ENCODE measurements around the gene BCR.

The BCR gene

GRCh38 chr22:23216461-23217170 lies 36.3 kb downstream of the BCR start:
- H3K4me3 ChIP-seq (ENCODE audit: low read length), result no peak overlapping the region
- H3K27me3 ChIP-seq (ENCODE audit: control insufficient read depth, insufficient read depth, low read length), result no peaks in the 10 kb centered on the region
- H3K9ac ChIP-seq (ENCODE audit: low read length), result no peak overlapping the region
- H3K27ac ChIP-seq (ENCODE audit: low read length), result no peak overlapping the region
- no peaks in the 10 kb centered on the region for H3K36me3 ChIP-seq (ENCODE audit: control insufficient read depth, low read depth, low read length)
- no peaks in the 10 kb centered on the region for H3K9me3 ChIP-seq (ENCODE audit: control insufficient read depth, low read depth, low read length)
- H3K4me1 ChIP-seq (ENCODE audit: control insufficient read depth, low read depth, low read length), result peaks cover 36% of the 10 kb centered on the region

DNA sequence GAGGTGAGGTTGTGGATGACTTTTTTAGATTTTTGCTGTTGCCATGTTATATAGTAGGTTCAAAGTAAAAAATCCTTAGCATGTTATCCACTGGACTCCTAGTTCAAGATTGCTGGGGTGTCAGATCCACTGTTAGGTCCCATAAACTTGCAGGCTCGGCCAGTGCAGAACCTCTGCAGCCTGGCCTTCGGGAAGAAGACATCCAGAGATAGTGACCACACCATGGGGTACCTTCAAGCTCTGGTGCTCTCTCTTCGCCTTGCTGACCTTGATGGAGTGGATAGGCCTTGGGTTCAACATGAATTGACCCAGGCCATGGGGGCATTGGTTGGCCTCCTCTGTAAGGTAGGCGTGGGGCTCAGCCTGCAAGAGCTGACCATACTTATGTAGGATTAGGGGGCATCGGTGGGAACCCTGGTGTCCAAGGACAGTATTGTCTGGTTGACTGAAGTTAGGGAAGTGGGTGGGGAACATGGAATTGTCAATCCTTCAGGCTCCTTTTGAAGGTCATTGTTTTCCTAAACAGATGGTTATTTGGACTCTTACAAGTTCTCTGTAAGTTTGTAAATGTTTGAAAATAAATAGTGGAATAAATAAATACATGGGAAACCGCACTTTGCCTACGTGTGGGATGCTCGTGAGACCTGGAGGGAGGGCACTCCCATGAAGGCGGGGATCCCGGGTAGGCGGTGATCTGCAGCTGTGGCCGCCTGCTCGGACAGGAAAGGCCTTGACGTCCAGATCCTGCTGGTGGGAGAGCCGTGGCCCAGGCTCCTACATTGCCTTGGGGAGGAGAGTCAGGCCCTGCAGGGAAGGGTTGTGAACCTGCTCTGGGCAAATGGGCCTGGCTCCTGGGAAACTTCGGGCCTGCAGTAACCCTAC lies 37.1 kb downstream of the BCR start:
- Histone ChIP-seq H3K9me3 (ENCODE audit: control insufficient read depth, low read depth, low read length) (no peaks in the 10 kb centered on the region), H3K27ac (ENCODE audit: low read length) (no peak overlapping the region), H3K9ac (ENCODE audit: low read length) (no peak overlapping the region), H3K4me3 (ENCODE audit: low read length) (no peak overlapping the region), H3K4me1 (ENCODE audit: control insufficient read depth, low read depth, low read length) (peaks cover 36% of the 10 kb centered on the region), H3K36me3 (ENCODE audit: control insufficient read depth, low read depth, low read length) (no peaks in the 10 kb centered on the region), H3K27me3 (ENCODE audit: control insufficient read depth, insufficient read depth, low read length) (no peaks in the 10 kb centered on the region)

- Histone ChIP-seq H3K27me3 (ENCODE audit: control insufficient read depth, insufficient read depth, low read length) (no peaks in the 10 kb centered on the region), H3K9ac (ENCODE audit: low read length) (no peak overlapping the region), H3K27ac (ENCODE audit: low read length) (no peak overlapping the region), H3K4me3 (ENCODE audit: low read length) (no peak overlapping the region), H3K4me1 (ENCODE audit: control insufficient read depth, low read depth, low read length) (peaks cover 36% of the 10 kb centered on the region), H3K36me3 (ENCODE audit: control insufficient read depth, low read depth, low read length) (no peaks in the 10 kb centered on the region), H3K9me3 (ENCODE audit: control insufficient read depth, low read depth, low read length) (no peaks in the 10 kb centered on the region)
Observed at GRCh38 chr22:23218053-23218866, 38.0 kb downstream of the BCR start.

DNA sequence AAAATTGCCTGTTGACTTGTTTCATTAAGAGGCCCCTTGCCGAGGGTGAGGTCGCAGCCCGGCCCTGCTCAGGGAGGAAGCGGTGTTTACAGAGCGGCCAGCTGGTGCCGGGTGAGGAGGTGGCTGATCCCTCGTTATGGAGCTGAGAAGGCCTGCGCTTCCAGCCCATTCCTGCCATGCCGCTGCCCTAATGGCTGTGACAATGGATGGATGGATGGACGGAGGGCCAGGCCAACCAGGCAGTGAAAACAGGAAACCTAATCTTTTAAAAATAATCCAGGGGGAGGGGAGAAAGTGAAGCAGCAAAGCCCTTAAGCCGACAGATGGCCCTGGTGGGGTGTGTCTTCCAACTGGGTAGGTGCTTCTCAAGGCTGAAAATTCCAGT lies 38.5 kb downstream of the BCR start:
- no peaks in the 10 kb centered on the region for H3K36me3 ChIP-seq (ENCODE audit: control insufficient read depth, low read depth, low read length)
- H3K4me3 ChIP-seq (ENCODE audit: low read length), result no peak overlapping the region
- H3K27me3 ChIP-seq (ENCODE audit: control insufficient read depth, insufficient read depth, low read length), result no peaks in the 10 kb centered on the region
- no peak overlapping the region for H3K9ac ChIP-seq (ENCODE audit: low read length)
- H3K9me3 ChIP-seq (ENCODE audit: control insufficient read depth, low read depth, low read length), result no peaks in the 10 kb centered on the region
- no peak overlapping the region for H3K27ac ChIP-seq (ENCODE audit: low read length)
- peaks cover 36% of the 10 kb centered on the region for H3K4me1 ChIP-seq (ENCODE audit: control insufficient read depth, low read depth, low read length)

DNA sequence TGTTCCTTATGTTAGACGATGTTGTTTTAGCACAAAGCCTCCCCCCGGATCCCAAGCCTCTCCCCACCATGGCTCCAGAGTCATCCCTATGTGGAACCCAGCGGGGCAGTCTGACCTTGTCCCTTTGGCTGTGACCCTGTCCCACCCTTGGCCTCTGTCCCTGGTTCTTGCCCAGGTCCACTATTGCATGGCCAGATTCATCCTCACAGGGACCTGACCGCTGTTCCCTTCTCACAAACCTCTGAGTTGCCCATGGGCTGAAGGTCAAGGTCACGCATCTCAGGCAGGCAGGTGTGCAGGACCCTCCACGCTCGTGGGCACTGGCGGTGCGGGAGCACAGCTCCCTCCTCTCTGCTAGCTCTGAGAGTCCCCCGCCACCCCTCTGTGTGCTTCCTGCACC lies 39.0 kb downstream of the BCR start:
- Histone ChIP-seq H3K4me3 (ENCODE audit: low read length) (no peak overlapping the region), H3K36me3 (ENCODE audit: control insufficient read depth, low read depth, low read length) (no peaks in the 10 kb centered on the region), H3K27me3 (ENCODE audit: control insufficient read depth, insufficient read depth, low read length) (no peaks in the 10 kb centered on the region), H3K9me3 (ENCODE audit: control insufficient read depth, low read depth, low read length) (no peaks in the 10 kb centered on the region), H3K27ac (ENCODE audit: low read length) (no peak overlapping the region), H3K9ac (ENCODE audit: low read length) (no peak overlapping the region), H3K4me1 (ENCODE audit: control insufficient read depth, low read depth, low read length) (peaks cover 36% of the 10 kb centered on the region)

DNA sequence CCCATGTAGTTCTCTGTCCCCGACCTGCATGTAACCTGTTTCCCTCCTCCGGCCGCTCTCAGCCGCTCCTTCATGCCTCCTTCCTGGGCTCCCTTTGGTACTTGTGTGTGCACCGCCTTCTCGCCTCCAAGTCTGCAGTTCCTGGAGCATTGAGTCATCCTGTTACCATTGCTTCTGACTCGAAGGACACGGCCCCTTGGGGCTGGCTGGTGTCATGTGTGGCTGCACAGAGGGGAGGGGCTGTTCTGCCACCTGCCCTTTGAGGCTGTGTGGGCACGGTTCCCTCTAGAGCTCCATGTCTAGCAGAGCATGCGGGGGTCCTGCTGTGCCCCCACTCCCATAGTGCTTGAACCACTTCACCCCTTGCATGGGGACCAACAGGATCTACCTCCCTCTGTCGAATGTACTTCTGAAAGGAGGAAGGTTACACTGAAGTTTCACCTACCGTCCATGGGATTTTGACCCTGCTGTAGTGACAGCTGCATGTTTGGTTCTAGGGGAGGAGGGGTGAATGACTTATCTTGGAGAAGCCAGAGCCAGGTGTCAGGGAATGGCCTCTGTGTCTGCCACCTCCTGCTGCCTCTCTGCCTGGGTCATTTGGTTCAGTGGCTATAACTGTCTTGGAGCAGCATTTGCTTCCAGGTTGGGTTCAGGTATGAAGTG lies 39.6 kb downstream of the BCR start:
- Histone ChIP-seq H3K36me3 (ENCODE audit: control insufficient read depth, low read depth, low read length) (no peaks in the 10 kb centered on the region), H3K27ac (ENCODE audit: low read length) (no peak overlapping the region), H3K4me1 (ENCODE audit: control insufficient read depth, low read depth, low read length) (peaks cover 36% of the 10 kb centered on the region), H3K9me3 (ENCODE audit: control insufficient read depth, low read depth, low read length) (no peaks in the 10 kb centered on the region), H3K4me3 (ENCODE audit: low read length) (no peak overlapping the region), H3K27me3 (ENCODE audit: control insufficient read depth, insufficient read depth, low read length) (no peaks in the 10 kb centered on the region), H3K9ac (ENCODE audit: low read length) (no peak overlapping the region)

GRCh38 chr22:23220485-23221350 lies 40.4 kb downstream of the BCR start:
- H3K4me3 ChIP-seq (ENCODE audit: low read length), result no peak overlapping the region
- H3K4me1 ChIP-seq (ENCODE audit: control insufficient read depth, low read depth, low read length), result peaks cover 44% of the 10 kb centered on the region
- no peak overlapping the region for H3K9ac ChIP-seq (ENCODE audit: low read length)
- H3K27me3 ChIP-seq (ENCODE audit: control insufficient read depth, insufficient read depth, low read length), result no peaks in the 10 kb centered on the region
- no peaks in the 10 kb centered on the region for H3K9me3 ChIP-seq (ENCODE audit: control insufficient read depth, low read depth, low read length)
- no peak overlapping the region for H3K27ac ChIP-seq (ENCODE audit: low read length)
- H3K36me3 ChIP-seq (ENCODE audit: control insufficient read depth, low read depth, low read length), result no peaks in the 10 kb centered on the region

GRCh38 chr22:23221351-23221804 lies 41.1 kb downstream of the BCR start:
- H3K36me3 ChIP-seq (ENCODE audit: control insufficient read depth, low read depth, low read length), result no peaks in the 10 kb centered on the region
- peaks cover 49% of the 10 kb centered on the region for H3K4me1 ChIP-seq (ENCODE audit: control insufficient read depth, low read depth, low read length)
- H3K9me3 ChIP-seq (ENCODE audit: control insufficient read depth, low read depth, low read length), result no peaks in the 10 kb centered on the region
- H3K9ac ChIP-seq (ENCODE audit: low read length), result no peak overlapping the region
- H3K27ac ChIP-seq (ENCODE audit: low read length), result no peak overlapping the region
- no peaks in the 10 kb centered on the region for H3K27me3 ChIP-seq (ENCODE audit: control insufficient read depth, insufficient read depth, low read length)
- H3K4me3 ChIP-seq (ENCODE audit: low read length), result no peak overlapping the region

DNA sequence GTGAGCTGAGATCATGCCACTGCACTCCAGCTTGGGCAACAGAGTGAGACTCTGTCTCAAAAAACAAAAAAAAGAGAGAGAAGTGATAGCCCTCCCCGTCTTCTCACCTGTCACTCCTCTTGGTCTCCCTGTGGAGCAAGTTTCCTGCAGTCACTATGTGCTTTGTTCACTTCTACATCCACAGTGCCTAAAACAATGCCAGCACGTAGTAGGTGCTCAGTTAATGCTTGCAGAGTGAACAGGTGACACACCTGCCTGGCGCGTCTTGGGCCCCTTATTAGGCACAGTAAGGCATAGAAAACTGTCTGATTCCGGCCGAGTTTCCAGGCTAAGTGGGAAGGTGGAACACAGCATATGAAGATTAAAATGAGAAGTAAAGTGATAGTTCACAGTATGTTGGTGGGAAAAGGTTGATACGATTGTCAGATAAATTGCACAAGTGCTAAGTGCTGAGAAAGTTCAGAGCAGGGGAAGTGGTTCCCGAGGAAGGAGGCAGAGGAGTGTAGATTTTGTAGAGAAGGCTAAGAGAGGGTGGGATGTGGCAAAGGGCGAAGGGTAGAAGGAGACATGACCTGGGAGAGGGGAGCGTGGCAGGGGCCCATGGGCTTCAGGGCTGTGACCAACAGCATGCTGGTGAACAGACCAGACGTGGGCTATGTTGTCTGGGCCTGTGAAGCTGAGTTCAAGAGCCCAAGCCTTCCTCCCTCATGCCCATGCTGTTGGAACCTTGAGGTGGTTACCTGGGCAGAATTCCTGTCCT lies 41.9 kb downstream of the BCR start:
- Histone ChIP-seq H3K36me3 (ENCODE audit: control insufficient read depth, low read depth, low read length) (no peaks in the 10 kb centered on the region), H3K9ac (ENCODE audit: low read length) (no peak overlapping the region), H3K9me3 (ENCODE audit: control insufficient read depth, low read depth, low read length) (no peaks in the 10 kb centered on the region), H3K27ac (ENCODE audit: low read length) (no peak overlapping the region), H3K27me3 (ENCODE audit: control insufficient read depth, insufficient read depth, low read length) (no peaks in the 10 kb centered on the region), H3K4me1 (ENCODE audit: control insufficient read depth, low read depth, low read length) (peaks cover 51% of the 10 kb centered on the region), H3K4me3 (ENCODE audit: low read length) (no peak overlapping the region)

Data from iPS-18a (cell line).